Measurements from ENCODE around the gene DYNC1H1.

DNA sequence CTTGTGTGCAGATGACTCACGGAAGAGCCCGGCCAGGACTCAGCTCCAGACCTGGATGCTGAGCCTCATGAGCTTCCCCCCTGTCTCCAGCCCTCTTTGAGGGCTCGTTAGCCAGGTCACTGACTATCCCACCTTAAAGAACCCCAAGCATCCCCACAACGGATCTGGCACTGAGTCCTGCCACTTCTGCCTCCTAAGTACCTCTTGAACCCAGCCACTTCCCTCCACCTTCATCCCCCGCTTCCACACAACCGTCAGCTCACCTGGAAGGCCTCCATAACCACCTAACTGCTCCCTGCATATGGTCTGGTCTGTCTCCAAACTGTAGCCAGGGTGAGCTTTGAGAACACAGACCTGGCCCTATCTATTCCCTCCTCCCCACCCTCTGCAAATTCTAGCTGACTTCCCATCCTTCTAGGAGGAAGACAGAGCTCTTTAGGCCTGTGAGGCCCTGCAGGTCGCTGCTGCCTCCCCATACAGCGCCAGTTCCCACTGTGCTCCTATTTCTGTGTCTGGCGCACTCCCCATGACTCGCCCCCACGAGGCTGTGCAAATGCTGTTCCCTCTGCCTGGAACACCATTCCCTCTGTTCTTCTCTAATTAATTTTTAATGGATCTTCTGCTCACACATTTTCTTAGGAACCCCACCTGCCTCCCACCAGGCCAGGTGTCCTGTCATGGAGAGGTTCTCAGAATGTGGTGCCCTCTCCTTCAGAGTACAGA is 125.4 kb downstream of the DYNC1H1 start:
- TF ChIP-seq, protein P1, sequence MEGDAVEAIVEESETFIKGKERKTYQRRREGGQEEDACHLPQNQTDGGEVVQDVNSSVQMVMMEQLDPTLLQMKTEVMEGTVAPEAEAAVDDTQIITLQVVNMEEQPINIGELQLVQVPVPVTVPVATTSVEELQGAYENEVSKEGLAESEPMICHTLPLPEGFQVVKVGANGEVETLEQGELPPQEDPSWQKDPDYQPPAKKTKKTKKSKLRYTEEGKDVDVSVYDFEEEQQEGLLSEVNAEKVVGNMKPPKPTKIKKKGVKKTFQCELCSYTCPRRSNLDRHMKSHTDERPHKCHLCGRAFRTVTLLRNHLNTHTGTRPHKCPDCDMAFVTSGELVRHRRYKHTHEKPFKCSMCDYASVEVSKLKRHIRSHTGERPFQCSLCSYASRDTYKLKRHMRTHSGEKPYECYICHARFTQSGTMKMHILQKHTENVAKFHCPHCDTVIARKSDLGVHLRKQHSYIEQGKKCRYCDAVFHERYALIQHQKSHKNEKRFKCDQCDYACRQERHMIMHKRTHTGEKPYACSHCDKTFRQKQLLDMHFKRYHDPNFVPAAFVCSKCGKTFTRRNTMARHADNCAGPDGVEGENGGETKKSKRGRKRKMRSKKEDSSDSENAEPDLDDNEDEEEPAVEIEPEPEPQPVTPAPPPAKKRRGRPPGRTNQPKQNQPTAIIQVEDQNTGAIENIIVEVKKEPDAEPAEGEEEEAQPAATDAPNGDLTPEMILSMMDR (IDR thresholded peaks at IDR 0.05) = no peak
- no peak for TF ChIP-seq EZH2 (IDR thresholded peaks at IDR 0.05; ENCODE audit: borderline replicate concordance, insufficient read depth, low read depth, low read length, poor library complexity, severe bottlenecking)
